ENCODE data around the gene KCNAB3.

KCNAB3 gene

GRCh38 chr17:7950578-7950977 lies 20.9 kb upstream of the KCNAB3 start:
- H3K36me3 Mint-ChIP-seq, result peaks cover 15% of the 10 kb centered on the region
- H3K27me3 Mint-ChIP-seq, result no peaks in the 10 kb centered on the region
- peak overlapping the region; percentile 10 for H3K27ac Mint-ChIP-seq
- no peak overlapping the region for H3K4me3 Mint-ChIP-seq
- no peaks in the 10 kb centered on the region for H3K9me3 Mint-ChIP-seq
- peaks cover 13% of the 10 kb centered on the region for H3K4me1 Mint-ChIP-seq

DNA sequence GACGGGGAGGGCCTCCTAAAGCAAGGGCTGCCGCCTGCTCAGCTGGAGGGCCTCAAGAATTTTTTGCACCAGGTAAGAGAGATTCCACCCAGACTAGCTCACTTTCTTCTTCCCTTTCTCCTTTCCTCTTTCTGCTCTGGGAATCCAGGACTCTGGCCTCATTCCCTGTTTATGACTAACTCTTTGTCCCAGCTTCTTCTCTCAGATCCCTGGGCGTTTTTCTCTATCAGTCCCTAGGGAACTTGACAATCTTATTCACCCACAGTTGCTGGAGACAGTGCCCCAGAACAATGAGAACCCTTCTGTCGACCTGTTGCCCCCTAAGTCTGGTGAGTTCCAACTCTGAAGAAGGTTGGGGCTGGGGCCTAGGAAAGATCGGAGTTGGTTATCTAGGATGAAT lies 18.0 kb upstream of the KCNAB3 start:
- Mint-ChIP-seq H3K4me1 (peaks cover 13% of the 10 kb centered on the region), H3K36me3 (peaks cover 18% of the 10 kb centered on the region), H3K9me3 (no peaks in the 10 kb centered on the region), H3K4me3 (no peak overlapping the region), H3K27ac (no peak overlapping the region), H3K27me3 (no peaks in the 10 kb centered on the region)

DNA sequence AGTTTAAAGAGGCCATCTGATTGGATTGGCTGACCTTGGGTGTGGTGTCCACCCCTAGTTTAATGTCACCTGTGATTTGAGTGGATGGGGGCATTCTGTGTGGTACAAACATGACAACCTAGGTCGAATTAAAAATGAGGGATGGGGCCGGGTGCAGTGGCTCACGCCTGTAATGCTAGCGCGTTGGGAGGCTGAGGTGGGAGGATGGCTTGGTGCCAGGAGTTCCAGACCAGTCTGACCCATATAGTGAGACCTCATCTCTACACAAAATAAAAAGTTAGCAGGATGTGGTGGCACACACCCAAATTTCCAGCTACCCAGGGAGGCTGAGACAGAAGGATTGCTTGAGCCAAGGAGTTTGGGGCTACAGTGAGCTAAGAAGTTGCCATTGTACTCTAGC lies 16.8 kb upstream of the KCNAB3 start:
- H3K9me3 Mint-ChIP-seq, result no peaks in the 10 kb centered on the region
- no peaks in the 10 kb centered on the region for H3K27me3 Mint-ChIP-seq
- no peak overlapping the region for H3K4me3 Mint-ChIP-seq
- H3K36me3 Mint-ChIP-seq, result peaks cover 18% of the 10 kb centered on the region
- H3K27ac Mint-ChIP-seq, result peak overlapping the region; percentile 41
- H3K4me1 Mint-ChIP-seq, result peaks cover 10% of the 10 kb centered on the region

GRCh38 chr17:7945651-7946050 lies 16.0 kb upstream of the KCNAB3 start:
- Mint-ChIP-seq H3K4me1 (peaks cover 6% of the 10 kb centered on the region), H3K27me3 (no peaks in the 10 kb centered on the region), H3K36me3 (peaks cover 21% of the 10 kb centered on the region), H3K4me3 (no peak overlapping the region), H3K27ac (no peak overlapping the region), H3K9me3 (no peaks in the 10 kb centered on the region)

- H3K27ac Mint-ChIP-seq, result no peak overlapping the region
Observed at GRCh38 chr17:7944326-7944725, 14.7 kb upstream of the KCNAB3 start.

GRCh38 chr17:7943291-7943690 lies 13.6 kb upstream of the KCNAB3 start:
- H3K9me3 Mint-ChIP-seq, result no peaks in the 10 kb centered on the region
- no peak overlapping the region for H3K4me3 Mint-ChIP-seq
- H3K27me3 Mint-ChIP-seq, result no peaks in the 10 kb centered on the region
- H3K4me1 Mint-ChIP-seq, result no peaks in the 10 kb centered on the region
- no peak overlapping the region for H3K27ac Mint-ChIP-seq
- peaks cover 17% of the 10 kb centered on the region for H3K36me3 Mint-ChIP-seq

More at GRCh38 chr17:7944326-7944725, 14.7 kb upstream of the KCNAB3 start:
- no peaks in the 10 kb centered on the region for H3K4me1 Mint-ChIP-seq
- no peaks in the 10 kb centered on the region for H3K9me3 Mint-ChIP-seq
- H3K36me3 Mint-ChIP-seq, result peaks cover 25% of the 10 kb centered on the region
- H3K4me3 Mint-ChIP-seq, result no peak overlapping the region
- H3K27me3 Mint-ChIP-seq, result no peaks in the 10 kb centered on the region

- H3K4me1 Mint-ChIP-seq, result no peaks in the 10 kb centered on the region
- H3K36me3 Mint-ChIP-seq, result peaks cover 16% of the 10 kb centered on the region
Observed at GRCh38 chr17:7940743-7941142, 11.1 kb upstream of the KCNAB3 start.

DNA sequence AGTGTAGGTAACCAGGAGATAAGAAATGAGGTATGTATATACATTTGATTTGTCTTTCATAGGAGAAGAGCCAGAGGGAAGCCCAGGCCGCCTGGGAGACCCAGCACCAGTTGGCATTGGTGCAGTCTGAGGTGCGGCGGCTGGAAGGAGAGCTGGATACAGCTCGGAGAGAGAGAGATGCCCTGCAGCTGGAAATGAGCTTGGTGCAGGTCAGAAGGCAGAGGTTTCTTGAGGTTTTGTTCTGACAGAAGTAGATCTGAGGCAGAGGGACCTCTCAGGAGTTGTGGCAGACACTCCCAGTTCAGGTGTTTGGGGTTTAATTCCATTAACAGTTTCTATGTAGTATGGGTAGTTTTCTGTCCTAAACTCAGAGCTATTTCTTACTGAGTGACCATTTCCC lies 10.4 kb upstream of the KCNAB3 start:
- H3K4me1 Mint-ChIP-seq, result peaks cover 4% of the 10 kb centered on the region
- no peaks in the 10 kb centered on the region for H3K27me3 Mint-ChIP-seq
- peaks cover 16% of the 10 kb centered on the region for H3K36me3 Mint-ChIP-seq
- no peak overlapping the region for H3K27ac Mint-ChIP-seq
- H3K9me3 Mint-ChIP-seq, result no peaks in the 10 kb centered on the region
- H3K4me3 Mint-ChIP-seq, result no peak overlapping the region

More at GRCh38 chr17:7940743-7941142, 11.1 kb upstream of the KCNAB3 start:
- no peaks in the 10 kb centered on the region for H3K27me3 Mint-ChIP-seq
- peak overlapping the region; percentile 27 for H3K27ac Mint-ChIP-seq
- no peak overlapping the region for H3K4me3 Mint-ChIP-seq
- H3K9me3 Mint-ChIP-seq, result no peaks in the 10 kb centered on the region

DNA sequence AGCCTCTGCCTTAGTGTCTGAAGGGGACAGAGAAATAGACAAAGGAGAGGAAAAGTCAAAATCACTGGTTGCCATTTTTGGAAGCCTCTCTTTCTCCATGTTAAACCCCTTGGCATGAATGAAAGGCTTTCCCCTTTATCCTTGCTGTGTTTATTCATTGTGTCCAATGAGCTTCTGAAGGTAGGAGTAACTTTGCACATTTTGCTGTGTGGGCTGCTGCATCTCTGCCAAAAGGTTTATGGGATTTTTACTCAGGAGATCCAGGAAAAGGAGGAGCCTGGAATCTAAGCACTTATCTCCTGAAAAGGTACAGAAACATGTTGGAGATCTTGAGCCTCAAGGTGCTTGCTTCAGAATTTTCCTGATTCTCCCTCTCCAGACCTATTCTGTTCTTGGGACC lies 6.2 kb upstream of the KCNAB3 start:
- Mint-ChIP-seq H3K4me3 (no peak overlapping the region), H3K27me3 (no peaks in the 10 kb centered on the region), H3K9me3 (no peaks in the 10 kb centered on the region), H3K36me3 (peaks cover 12% of the 10 kb centered on the region), H3K27ac (no peak overlapping the region), H3K4me1 (peaks cover 40% of the 10 kb centered on the region)

GRCh38 chr17:7932949-7933348 lies 3.3 kb upstream of the KCNAB3 start:
- Mint-ChIP-seq H3K36me3 (peaks cover 4% of the 10 kb centered on the region), H3K9me3 (no peaks in the 10 kb centered on the region), H3K4me3 (peak overlapping the region; percentile 97), H3K27ac (peak overlapping the region; percentile 85), H3K27me3 (no peaks in the 10 kb centered on the region), H3K4me1 (peaks cover 53% of the 10 kb centered on the region)

GRCh38 chr17:7932483-7932891 lies 2.8 kb upstream of the KCNAB3 start:
- Mint-ChIP-seq H3K4me1 (peaks cover 53% of the 10 kb centered on the region), H3K9me3 (no peaks in the 10 kb centered on the region), H3K36me3 (peaks cover 4% of the 10 kb centered on the region), H3K4me3 (peak overlapping the region; percentile 97), H3K27me3 (no peaks in the 10 kb centered on the region), H3K27ac (peak overlapping the region; percentile 98)

DNA sequence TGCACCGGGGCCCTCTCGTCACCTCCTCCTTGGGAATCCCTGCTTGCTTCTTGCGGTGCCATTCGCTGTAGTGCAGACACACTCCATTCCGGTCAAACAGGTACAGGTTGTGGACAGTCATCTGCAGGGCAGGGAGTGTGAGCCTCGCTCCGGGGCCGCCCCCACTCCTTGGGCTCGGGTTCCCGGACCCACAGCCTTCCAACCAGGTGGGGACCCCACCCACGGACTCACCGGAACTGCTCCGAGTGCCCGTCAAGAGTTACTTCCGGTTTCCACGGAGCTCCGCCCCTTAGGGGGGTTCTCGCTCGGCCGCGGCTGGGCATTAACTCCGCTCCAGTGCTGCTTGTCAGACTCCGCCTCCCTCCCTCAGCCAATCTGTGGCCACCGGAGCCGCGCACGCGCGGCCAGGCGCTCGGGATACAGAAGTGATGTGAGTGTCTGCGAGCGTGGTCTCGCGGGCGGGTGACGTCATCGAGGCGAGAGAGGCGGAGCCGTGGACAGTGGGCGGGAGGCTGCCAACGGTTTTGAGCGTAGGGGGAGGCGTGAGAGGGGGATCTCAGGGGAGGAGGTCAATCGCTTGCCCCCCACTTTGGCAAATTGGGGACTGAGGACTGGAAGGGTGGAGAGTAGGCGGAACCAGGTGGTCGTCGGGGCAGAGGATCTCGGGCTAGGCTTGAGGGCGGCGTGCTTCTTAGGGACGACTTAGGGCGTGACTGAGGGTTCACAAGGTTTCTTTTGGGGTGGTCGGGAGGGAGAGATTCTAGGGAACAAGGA lies 2.2 kb upstream of the KCNAB3 start, which contains the start of the genes CNTROB and TRAPPC1:
CNTROB (plus strand) TSS at position 498 of the 774 bp plus-strand sequence. CDS start 874 bp downstream, outside the sequence.
TRAPPC1 (minus strand) TSS at position 238 of the 774 bp plus-strand sequence; CDS start at position 121, 117 bp downstream.
- H3K27ac Mint-ChIP-seq, result peak within 1 kb of the TSS; percentile 98
- H3K9me3 Mint-ChIP-seq, result no peaks in the 10 kb centered on the region
- H3K36me3 Mint-ChIP-seq, result peaks cover 2% of the 10 kb centered on the region
- H3K4me3 Mint-ChIP-seq, result peak within 1 kb of the TSS; percentile 97
- H3K27me3 Mint-ChIP-seq, result no peaks in the 10 kb centered on the region
- peaks cover 53% of the 10 kb centered on the region for H3K4me1 Mint-ChIP-seq

- H3K4me3 Mint-ChIP-seq, result peak overlapping the region; percentile 97
- H3K4me1 Mint-ChIP-seq, result peaks cover 53% of the 10 kb centered on the region
- H3K36me3 Mint-ChIP-seq, result no peaks in the 10 kb centered on the region
- H3K27me3 Mint-ChIP-seq, result no peaks in the 10 kb centered on the region
- peak overlapping the region; percentile 98 for H3K27ac Mint-ChIP-seq
- H3K9me3 Mint-ChIP-seq, result no peaks in the 10 kb centered on the region
Observed at GRCh38 chr17:7930841-7931631, 1.4 kb upstream of the KCNAB3 start.

- Mint-ChIP-seq H3K36me3 (no peaks in the 10 kb centered on the region), H3K9me3 (no peaks in the 10 kb centered on the region), H3K27me3 (no peaks in the 10 kb centered on the region), H3K4me3 (no peak overlapping the region), H3K27ac (peak overlapping the region; percentile 46), H3K4me1 (peaks cover 29% of the 10 kb centered on the region)
Observed at GRCh38 chr17:7927596-7927995, 2.1 kb downstream of the KCNAB3 start.

GRCh38 chr17:7922845-7923628 lies 6.6 kb downstream of the KCNAB3 start:
- Mint-ChIP-seq H3K9me3 (no peaks in the 10 kb centered on the region), H3K4me1 (peaks cover 12% of the 10 kb centered on the region), H3K27ac (peak overlapping the region; percentile 80), H3K4me3 (peak overlapping the region; percentile 85), H3K27me3 (no peaks in the 10 kb centered on the region), H3K36me3 (no peaks in the 10 kb centered on the region)

Data from activated naive CD4-positive, alpha-beta T cell treated with anti-CD3 and anti-CD28 coated beads, Interleukin-2, amount 50 U/mL, for 24 hours (primary cell).